Neural progenitor cell (in vitro differentiated cells): Measurements from ENCODE around the gene CLEC7A. TPM values are rescaled to one million over a fixed set of nuclear protein-coding genes. Genes with fewer than 3 reads are reported as not detected.

ENCODE experiments used
- DNase-seq: peaks from one replicate; pipeline ENCODE4 v3.0.0-alpha.2; 2016; ENCODE audit warnings: low spot score
- H2AFZ ChIP-seq: fragments of 200-600 bp; sonication (generic); replicated peaks from 2 replicates; pipeline ENCODE4 v1.6.1; 2016; ENCODE audit warnings: antibody characterized with exemption
- H3F3A ChIP-seq: fragments of 200-600 bp; sonication (generic); 2 replicates; pipeline ENCODE4 v1.6.1; 2016; ENCODE audit warnings: antibody characterized with exemption, low read depth
- H3K27ac ChIP-seq: fragments of 200-600 bp; sonication (generic); 2 replicates; pipeline ENCODE4 v1.5.1; 2016; ENCODE audit warnings: mild to moderate bottlenecking
- H3K27me3 ChIP-seq: fragments of 200-600 bp; sonication (generic); 2 replicates; pipeline ENCODE4 v1.6.1; 2016; ENCODE audit warnings: mild to moderate bottlenecking, moderate library complexity
- H3K36me3 ChIP-seq: fragments of 200-600 bp; sonication (generic); 2 replicates; pipeline ENCODE4 v1.5.1; 2016
- H3K4me1 ChIP-seq: fragments of 200-600 bp; sonication (generic); 2 replicates; pipeline ENCODE4 v1.6.1; 2016; ENCODE audit warnings: mixed run types
- H3K4me2 ChIP-seq: fragments of 200-600 bp; sonication (generic); 2 replicates; pipeline ENCODE4 v1.6.1; 2016
- H3K4me3 ChIP-seq: fragments of 200-600 bp; sonication (generic); 2 replicates; pipeline ENCODE4 v1.5.1; 2016
- H3K79me2 ChIP-seq: fragments of 200-600 bp; sonication (generic); 2 replicates; pipeline ENCODE4 v1.6.1; 2016; ENCODE audit warnings: low read depth
- H3K9ac ChIP-seq: fragments of 200-600 bp; sonication (generic); 2 replicates; pipeline ENCODE4 v1.6.1; 2016
- H3K9me3 ChIP-seq: fragments of 200-600 bp; sonication (generic); 2 replicates; pipeline ENCODE4 v1.5.1; 2016; ENCODE audit warnings: low read depth
- H4K20me1 ChIP-seq: fragments of 200-600 bp; sonication (generic); 2 replicates; pipeline ENCODE4 v1.6.1; 2016; ENCODE audit warnings: low read depth
- H3K27ac Mint-ChIP-seq: 3 replicates; pipeline ENCODE4 v1.8.0; 2021; ENCODE audit warnings: mixed read lengths
- H3K27me3 Mint-ChIP-seq: 2 replicates; pipeline ENCODE4 v1.8.0; 2022; ENCODE audit warnings: low read depth, mild to moderate bottlenecking, inconsistent platforms, moderate library complexity, mixed read lengths; ENCODE audit not compliant: insufficient read depth
- H3K36me3 Mint-ChIP-seq: 3 replicates; pipeline ENCODE4 v1.8.0; 2021; ENCODE audit warnings: mixed read lengths
- H3K4me1 Mint-ChIP-seq: 3 replicates; pipeline ENCODE4 v1.8.0; 2021; ENCODE audit warnings: mixed read lengths
- H3K4me3 Mint-ChIP-seq: 3 replicates; pipeline ENCODE4 v1.8.0; 2021; ENCODE audit warnings: mild to moderate bottlenecking, moderate library complexity, mixed read lengths
- H3K9me3 Mint-ChIP-seq: 3 replicates; pipeline ENCODE4 v1.8.0; 2020; ENCODE audit warnings: mixed read lengths
- EZH2 ChIP-seq: fragments of 200-600 bp; sonication (generic); IDR thresholded peaks from 2 replicates; pipeline ENCODE4 v1.6.1; 2017; ENCODE audit warnings: antibody characterized with exemption, mild to moderate bottlenecking, moderate library complexity
- EZH2phosphoT487 ChIP-seq: fragments of 200-600 bp; sonication (generic); IDR thresholded peaks from 2 replicates; pipeline ENCODE4 v1.6.1; 2017; ENCODE audit warnings: antibody characterized with exemption
- total RNA-seq: library from RNA; depleted of rRNA; stranded (reverse); fragments of >200 nt; gene quantifications from 2 replicates; pipeline ENCODE4 v1.2.3, GENCODE V29; 2015; ENCODE audit warnings: low replicate concordance
- TF ChIP-seq, protein P1 (sequence below): fragments of 200-600 bp; sonication (generic); IDR thresholded peaks from 2 replicates; pipeline ENCODE4 v1.5.1; 2017; ENCODE audit warnings: antibody characterized with exemption, mild to moderate bottlenecking

Gene CLEC7A
- total RNA-seq, 1 donor from 2014 or later: not detected

- Mint-ChIP-seq H3K4me1 (peaks cover 3% of the 10 kb centered on the region), H3K36me3 (no peaks in the 10 kb centered on the region), H3K9me3 (no peaks in the 10 kb centered on the region), H3K27me3 (no peaks in the 10 kb centered on the region), H3K4me3 (no peak overlapping the region), H3K27ac (no peak overlapping the region)
- no peaks in the 10 kb centered on the region for H3K9me3 ChIP-seq
- no peaks in the 10 kb centered on the region for H3K36me3 ChIP-seq
- H2AFZ ChIP-seq: no peak overlapping the region
- H3K27ac ChIP-seq: no peak overlapping the region
- no peaks in the 10 kb centered on the region for H3K27me3 ChIP-seq
- H4K20me1 ChIP-seq: no peaks in the 10 kb centered on the region
- no peaks in the 10 kb centered on the region for H3F3A ChIP-seq
- no peaks in the 10 kb centered on the region for H3K4me1 ChIP-seq
- H3K4me2 ChIP-seq: no peak overlapping the region
- H3K9ac ChIP-seq: no peak overlapping the region
- TF ChIP-seq, protein P1, sequence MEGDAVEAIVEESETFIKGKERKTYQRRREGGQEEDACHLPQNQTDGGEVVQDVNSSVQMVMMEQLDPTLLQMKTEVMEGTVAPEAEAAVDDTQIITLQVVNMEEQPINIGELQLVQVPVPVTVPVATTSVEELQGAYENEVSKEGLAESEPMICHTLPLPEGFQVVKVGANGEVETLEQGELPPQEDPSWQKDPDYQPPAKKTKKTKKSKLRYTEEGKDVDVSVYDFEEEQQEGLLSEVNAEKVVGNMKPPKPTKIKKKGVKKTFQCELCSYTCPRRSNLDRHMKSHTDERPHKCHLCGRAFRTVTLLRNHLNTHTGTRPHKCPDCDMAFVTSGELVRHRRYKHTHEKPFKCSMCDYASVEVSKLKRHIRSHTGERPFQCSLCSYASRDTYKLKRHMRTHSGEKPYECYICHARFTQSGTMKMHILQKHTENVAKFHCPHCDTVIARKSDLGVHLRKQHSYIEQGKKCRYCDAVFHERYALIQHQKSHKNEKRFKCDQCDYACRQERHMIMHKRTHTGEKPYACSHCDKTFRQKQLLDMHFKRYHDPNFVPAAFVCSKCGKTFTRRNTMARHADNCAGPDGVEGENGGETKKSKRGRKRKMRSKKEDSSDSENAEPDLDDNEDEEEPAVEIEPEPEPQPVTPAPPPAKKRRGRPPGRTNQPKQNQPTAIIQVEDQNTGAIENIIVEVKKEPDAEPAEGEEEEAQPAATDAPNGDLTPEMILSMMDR: no peak
- TF ChIP-seq EZH2phosphoT487 (no peak), EZH2 (no peak)
- no peak for DNase-seq
- no peak overlapping the region for H3K4me3 ChIP-seq
- H3K79me2 ChIP-seq: no peaks in the 10 kb centered on the region
Observed at GRCh38 chr12:10163084-10163483, 33.1 kb upstream of the CLEC7A start.

DNA sequence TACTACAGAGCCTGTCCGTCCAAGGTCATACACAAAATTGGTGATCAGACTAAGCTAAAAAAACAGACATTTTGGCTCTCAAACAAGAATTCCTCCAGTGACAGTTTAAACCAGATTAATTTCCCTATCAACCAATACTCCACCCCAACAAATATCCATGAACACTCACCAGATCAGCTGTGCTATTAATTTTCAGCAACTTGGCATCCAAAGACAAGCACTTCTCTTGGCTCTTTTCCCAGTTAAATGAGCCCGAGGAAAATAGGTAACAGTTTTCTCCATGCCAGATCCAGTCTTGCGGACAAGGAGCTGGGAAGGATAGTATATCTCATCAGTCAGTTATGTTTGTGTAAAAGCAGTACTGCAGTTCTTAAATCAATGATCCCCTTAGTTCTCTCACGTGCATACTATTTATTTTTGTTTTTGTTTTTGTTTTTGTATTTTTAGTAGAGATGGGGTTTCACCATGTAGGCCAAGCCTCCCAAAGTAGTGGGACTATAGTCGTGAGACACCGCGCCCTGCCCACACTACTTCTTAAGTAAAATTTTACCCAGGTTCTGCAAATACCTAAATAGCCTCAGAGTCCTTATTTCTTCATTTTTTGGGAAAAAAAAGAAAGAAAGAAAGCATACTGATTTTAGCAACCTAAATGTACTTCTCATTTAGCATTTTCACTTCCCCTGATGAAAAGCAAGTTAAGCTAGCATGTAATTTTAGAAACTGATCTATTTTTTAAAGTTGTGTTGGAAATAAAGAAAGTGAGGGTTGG lies 30.8 kb upstream of the CLEC7A start:
- TF ChIP-seq, protein P1: no peak
- TF ChIP-seq EZH2phosphoT487 (no peak), EZH2 (no peak)

DNA sequence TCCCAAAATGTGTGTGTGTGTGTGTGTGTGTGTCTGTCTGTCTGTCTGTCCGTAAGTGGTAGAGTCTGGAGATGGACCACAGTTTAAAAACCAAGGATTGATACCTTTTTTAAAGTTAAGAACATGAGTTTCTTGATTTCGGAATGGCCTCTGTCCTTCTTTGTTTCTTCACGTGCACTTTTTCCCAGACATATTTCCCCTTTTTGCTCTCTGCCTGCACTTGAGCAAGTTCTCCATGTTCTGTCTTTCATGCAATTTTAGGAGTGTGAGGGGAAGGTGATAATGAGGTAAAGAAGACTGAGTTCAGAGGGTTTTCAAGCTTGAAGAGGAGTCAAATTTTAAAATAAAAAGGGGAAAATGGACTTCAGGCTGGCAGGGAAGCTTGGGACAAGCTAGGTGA lies 29.3 kb upstream of the CLEC7A start:
- H3K4me3 ChIP-seq: no peak overlapping the region
- Mint-ChIP-seq H3K27me3 (no peaks in the 10 kb centered on the region), H3K4me1 (no peaks in the 10 kb centered on the region), H3K27ac (no peak overlapping the region), H3K9me3 (no peaks in the 10 kb centered on the region), H3K4me3 (no peak overlapping the region), H3K36me3 (no peaks in the 10 kb centered on the region)
- H2AFZ ChIP-seq: no peak overlapping the region
- no peaks in the 10 kb centered on the region for H3K4me1 ChIP-seq
- no peaks in the 10 kb centered on the region for H3K79me2 ChIP-seq
- no peak for TF ChIP-seq EZH2
- TF ChIP-seq, protein P1: no peak
- TF ChIP-seq EZH2phosphoT487: no peak
- H3K9me3 ChIP-seq: no peaks in the 10 kb centered on the region
- H3K27me3 ChIP-seq: no peaks in the 10 kb centered on the region
- H3K9ac ChIP-seq: no peak overlapping the region
- DNase-seq: no peak
- H3K36me3 ChIP-seq: no peaks in the 10 kb centered on the region
- H3K27ac ChIP-seq: no peak overlapping the region
- H4K20me1 ChIP-seq: no peaks in the 10 kb centered on the region
- H3K4me2 ChIP-seq: no peak overlapping the region
- H3F3A ChIP-seq: peaks cover under 1% of the 10 kb centered on the region

More for the DNA sequence above, 30.8 kb upstream of the CLEC7A start:
- no peak for DNase-seq
- Histone ChIP-seq H4K20me1 (no peaks in the 10 kb centered on the region), H3K36me3 (no peaks in the 10 kb centered on the region), H3K4me2 (no peak overlapping the region), H3K27me3 (no peaks in the 10 kb centered on the region), H3K79me2 (no peaks in the 10 kb centered on the region), H2AFZ (no peak overlapping the region), H3K4me1 (no peaks in the 10 kb centered on the region), H3K27ac (no peak overlapping the region), H3F3A (no peaks in the 10 kb centered on the region), H3K9ac (no peak overlapping the region), H3K4me3 (no peak overlapping the region), H3K9me3 (no peaks in the 10 kb centered on the region)
- no peaks in the 10 kb centered on the region for H3K4me1 Mint-ChIP-seq
- no peaks in the 10 kb centered on the region for H3K9me3 Mint-ChIP-seq
- no peaks in the 10 kb centered on the region for H3K36me3 Mint-ChIP-seq
- H3K27me3 Mint-ChIP-seq: no peaks in the 10 kb centered on the region
- no peak overlapping the region for H3K27ac Mint-ChIP-seq
- H3K4me3 Mint-ChIP-seq: no peak overlapping the region
